Measurements from ENCODE around the gene C16orf90.

The C16orf90 gene

DNA sequence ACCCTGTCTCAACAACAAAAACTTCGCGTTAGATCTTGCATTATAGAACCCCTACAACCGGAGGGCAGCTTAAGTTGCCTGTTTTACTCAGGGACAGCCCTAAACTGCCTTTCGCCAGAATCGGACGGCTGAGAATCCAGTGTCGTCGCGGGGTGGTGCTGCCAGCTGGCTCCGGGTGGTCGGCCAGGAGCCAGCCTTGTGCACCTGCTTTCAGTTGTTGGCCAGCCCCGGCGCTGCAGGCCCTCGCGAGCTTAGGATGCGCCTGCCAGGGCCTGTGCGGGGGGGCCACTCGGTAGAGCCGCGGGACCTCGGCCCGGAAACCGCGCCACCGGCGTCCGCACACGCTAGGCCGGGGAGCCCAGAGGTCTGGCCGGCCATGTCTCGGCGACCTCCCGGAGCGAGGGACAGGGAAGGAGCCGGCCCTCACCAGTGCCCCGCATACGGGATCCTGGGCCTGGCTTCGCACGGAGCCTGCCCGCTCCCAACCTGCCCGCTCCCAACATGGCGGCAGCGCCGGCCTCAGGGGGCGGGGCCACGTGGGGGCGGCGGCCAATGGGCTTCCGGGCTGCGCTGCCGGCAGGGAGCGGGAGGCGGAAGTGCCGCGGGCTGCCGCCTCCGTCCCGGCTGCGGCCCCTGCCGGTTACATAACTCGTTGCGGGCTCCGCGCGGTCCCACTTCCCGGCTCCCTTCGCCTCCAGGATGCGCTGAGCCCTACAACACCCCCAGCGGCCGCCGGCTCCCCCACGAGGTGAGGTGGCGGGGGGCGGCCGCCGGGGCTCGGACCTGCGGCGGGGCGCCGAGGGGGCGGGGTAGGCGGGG lies 37.6 kb downstream of the C16orf90 start:
- Histone ChIP-seq H3K9me3 (replicated peaks; ENCODE audit: insufficient read depth, low read length) (no peaks in the 10 kb centered on the region), H3F3A (ENCODE audit: insufficient read depth, low read length) (peaks cover 20% of the 10 kb centered on the region), H3K27ac (ENCODE audit: low read length) (peak overlapping the region; percentile 74), H3K36me3 (replicated peaks; ENCODE audit: insufficient read depth, low read length) (no peaks in the 10 kb centered on the region), H3K27me3 (replicated peaks; ENCODE audit: insufficient read depth, low read length) (no peaks in the 10 kb centered on the region), H3K9ac (ENCODE audit: low read length) (peak overlapping the region; percentile 90), H3K4me2 (ENCODE audit: low read depth, low read length) (peak overlapping the region; percentile 82), H4K20me1 (ENCODE audit: insufficient read depth, low read length) (no peaks in the 10 kb centered on the region), H2AFZ (ENCODE audit: low read length) (peak overlapping the region; percentile 95), H3K4me1 (ENCODE audit: low read length) (peaks cover 22% of the 10 kb centered on the region), H3K4me3 (ENCODE audit: low read length) (peak overlapping the region; percentile 96), H3K79me2 (ENCODE audit: low read length) (peaks cover 48% of the 10 kb centered on the region), H3K9me2 (replicated peaks; ENCODE audit: insufficient read depth, low read length) (no peaks in the 10 kb centered on the region)
- TF ChIP-seq EZH2 (optimal IDR thresholded peaks at IDR 0.05; ENCODE audit: low read depth, low read length), result no peak
- no peak for TF ChIP-seq EZH2phosphoT487 (IDR thresholded peaks at IDR 0.05; ENCODE audit: low read length)
- TF ChIP-seq, protein P1, sequence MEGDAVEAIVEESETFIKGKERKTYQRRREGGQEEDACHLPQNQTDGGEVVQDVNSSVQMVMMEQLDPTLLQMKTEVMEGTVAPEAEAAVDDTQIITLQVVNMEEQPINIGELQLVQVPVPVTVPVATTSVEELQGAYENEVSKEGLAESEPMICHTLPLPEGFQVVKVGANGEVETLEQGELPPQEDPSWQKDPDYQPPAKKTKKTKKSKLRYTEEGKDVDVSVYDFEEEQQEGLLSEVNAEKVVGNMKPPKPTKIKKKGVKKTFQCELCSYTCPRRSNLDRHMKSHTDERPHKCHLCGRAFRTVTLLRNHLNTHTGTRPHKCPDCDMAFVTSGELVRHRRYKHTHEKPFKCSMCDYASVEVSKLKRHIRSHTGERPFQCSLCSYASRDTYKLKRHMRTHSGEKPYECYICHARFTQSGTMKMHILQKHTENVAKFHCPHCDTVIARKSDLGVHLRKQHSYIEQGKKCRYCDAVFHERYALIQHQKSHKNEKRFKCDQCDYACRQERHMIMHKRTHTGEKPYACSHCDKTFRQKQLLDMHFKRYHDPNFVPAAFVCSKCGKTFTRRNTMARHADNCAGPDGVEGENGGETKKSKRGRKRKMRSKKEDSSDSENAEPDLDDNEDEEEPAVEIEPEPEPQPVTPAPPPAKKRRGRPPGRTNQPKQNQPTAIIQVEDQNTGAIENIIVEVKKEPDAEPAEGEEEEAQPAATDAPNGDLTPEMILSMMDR (IDR thresholded peaks at IDR 0.05; ENCODE audit: low read length), result peak; percentile 25
- peak; percentile 90 for DNase-seq

DNA sequence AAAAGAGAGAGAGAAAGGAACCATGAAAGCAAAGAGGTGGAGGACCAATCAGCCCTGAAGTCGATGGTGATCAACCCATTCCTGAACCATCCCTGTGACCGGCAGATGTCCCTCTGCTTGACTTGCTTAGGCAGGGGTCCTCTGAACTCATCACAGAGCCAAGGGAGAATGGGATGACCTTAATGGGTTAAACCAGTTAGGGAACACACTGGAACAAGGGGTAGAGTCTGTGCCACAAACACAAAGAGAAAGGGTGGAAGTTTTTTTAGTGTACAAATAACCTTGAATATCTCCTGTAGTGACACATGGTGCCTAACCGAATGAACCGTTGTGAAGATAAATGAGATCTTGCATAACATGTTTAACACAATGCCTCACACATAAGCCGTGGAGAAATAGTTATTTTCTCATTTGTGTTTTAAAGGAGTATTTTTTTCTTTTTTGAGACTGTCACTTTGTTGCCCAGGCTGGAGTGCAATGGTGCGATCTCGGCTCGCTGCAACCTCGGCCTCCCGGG lies 40.6 kb downstream of the C16orf90 start:
- peaks cover 14% of the 10 kb centered on the region for H3F3A ChIP-seq (ENCODE audit: insufficient read depth, low read length)
- no peak overlapping the region for H3K4me2 ChIP-seq (ENCODE audit: low read depth, low read length)
- no peaks in the 10 kb centered on the region for H3K27me3 ChIP-seq (replicated peaks; ENCODE audit: insufficient read depth, low read length)
- H3K9ac ChIP-seq (ENCODE audit: low read length), result no peak overlapping the region
- H3K4me1 ChIP-seq (ENCODE audit: low read length), result peaks cover 8% of the 10 kb centered on the region
- H4K20me1 ChIP-seq (ENCODE audit: insufficient read depth, low read length), result no peaks in the 10 kb centered on the region
- H3K4me3 ChIP-seq (ENCODE audit: low read length), result no peak overlapping the region
- H3K27ac ChIP-seq (ENCODE audit: low read length), result no peak overlapping the region
- TF ChIP-seq EZH2 (optimal IDR thresholded peaks at IDR 0.05; ENCODE audit: low read depth, low read length) (no peak), EZH2phosphoT487 (IDR thresholded peaks at IDR 0.05; ENCODE audit: low read length) (no peak)
- TF ChIP-seq, protein P1 (IDR thresholded peaks at IDR 0.05; ENCODE audit: low read length), result no peak
- H3K9me3 ChIP-seq (replicated peaks; ENCODE audit: insufficient read depth, low read length), result no peaks in the 10 kb centered on the region
- H3K9me2 ChIP-seq (replicated peaks; ENCODE audit: insufficient read depth, low read length), result no peaks in the 10 kb centered on the region
- H3K36me3 ChIP-seq (replicated peaks; ENCODE audit: insufficient read depth, low read length), result no peaks in the 10 kb centered on the region
- H2AFZ ChIP-seq (ENCODE audit: low read length), result no peak overlapping the region
- H3K79me2 ChIP-seq (ENCODE audit: low read length), result peaks cover 19% of the 10 kb centered on the region
- DNase-seq, result no peak

DNA sequence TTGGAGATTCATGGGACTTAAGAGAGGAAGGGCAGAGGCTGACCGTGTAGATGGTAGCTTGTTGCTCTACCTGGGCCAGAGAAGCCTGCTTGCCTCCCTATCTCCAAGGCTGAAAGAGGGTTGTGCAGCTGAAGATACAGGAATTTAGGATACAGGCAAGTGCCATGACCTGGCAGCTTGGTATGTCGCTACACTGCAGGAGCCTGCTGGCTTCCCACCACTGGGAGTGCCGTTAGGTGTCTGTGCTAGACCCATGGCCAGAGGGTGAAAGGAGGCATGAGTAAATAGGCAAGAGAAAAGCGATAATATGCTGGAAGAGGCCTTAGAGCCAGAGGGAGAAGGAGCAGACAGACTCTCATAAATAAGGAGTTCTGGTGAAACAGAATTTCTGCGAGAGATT lies 41.2 kb downstream of the C16orf90 start:
- Histone ChIP-seq H3K9me2 (replicated peaks; ENCODE audit: insufficient read depth, low read length) (no peaks in the 10 kb centered on the region), H3K27me3 (replicated peaks; ENCODE audit: insufficient read depth, low read length) (no peaks in the 10 kb centered on the region)
- TF ChIP-seq EZH2 (optimal IDR thresholded peaks at IDR 0.05; ENCODE audit: low read depth, low read length) (no peak), EZH2phosphoT487 (IDR thresholded peaks at IDR 0.05; ENCODE audit: low read length) (no peak)
- TF ChIP-seq, protein P1 (IDR thresholded peaks at IDR 0.05; ENCODE audit: low read length), result no peak

More for the DNA sequence above, 41.2 kb downstream of the C16orf90 start:
- Histone ChIP-seq H3K9me3 (replicated peaks; ENCODE audit: insufficient read depth, low read length) (no peaks in the 10 kb centered on the region), H4K20me1 (ENCODE audit: insufficient read depth, low read length) (no peaks in the 10 kb centered on the region), H3K79me2 (ENCODE audit: low read length) (peaks cover 13% of the 10 kb centered on the region), H3K36me3 (replicated peaks; ENCODE audit: insufficient read depth, low read length) (no peaks in the 10 kb centered on the region), H3K27ac (ENCODE audit: low read length) (no peak overlapping the region), H2AFZ (ENCODE audit: low read length) (no peak overlapping the region), H3K9ac (ENCODE audit: low read length) (no peak overlapping the region), H3K4me1 (ENCODE audit: low read length) (peaks cover 3% of the 10 kb centered on the region), H3K4me2 (ENCODE audit: low read depth, low read length) (no peak overlapping the region), H3K4me3 (ENCODE audit: low read length) (no peak overlapping the region), H3F3A (ENCODE audit: insufficient read depth, low read length) (peaks cover 8% of the 10 kb centered on the region)
- DNase-seq, result no peak

Data from MM.1S (cell line).